G401 (cell line): Measurements from ENCODE around the gene ITGB8. TPM values are rescaled to one million over a fixed set of nuclear protein-coding genes. Genes with fewer than 3 reads are reported as not detected.
A peak's percentile ranks its signal among the peaks of the same experiment; 100 is the strongest.

ENCODE experiments used
- DNase-seq: peaks from one replicate; pipeline ENCODE4 v3.0.0-alpha.2; 2015; ENCODE audit warnings: low spot score
- in situ Hi-C: cut with HindIII; loops from 2 replicates; pipeline ENCODE4 v1.10.0; 2016; ENCODE audit warnings: low sequenced_read_pairs, mixed read lengths
- total RNA-seq: library from RNA; depleted of rRNA; stranded (reverse); fragments of >200 nt; shearing (Covaris generic); gene quantifications from 2 replicates; pipeline ENCODE4 v1.2.3, GENCODE V29; 2014

Gene ITGB8
- total RNA-seq, 1 experiment from 2014 or later: not detected

GRCh38 chr7:20330928-20331909 is 519 bp downstream of the ITGB8 start:
- in situ Hi-C loops: no loop called here
- DNase-seq: peak; percentile 8

- in situ Hi-C loops: no loop called here
- no peak for DNase-seq
These were observed 1.5 kb downstream of the ITGB8 start for GRCh38 chr7:20331910-20332813.

- DNase-seq: no peak
- in situ Hi-C loops: no loop called here
These were observed 7.6 kb downstream of the ITGB8 start for GRCh38 chr7:20338285-20338684.

- in situ Hi-C loops: no loop called here
- peak; percentile 3 for DNase-seq
These were observed 10.1 kb downstream of the ITGB8 start for GRCh38 chr7:20340839-20341238.

GRCh38 chr7:20343205-20343604 is 12.5 kb downstream of the ITGB8 start:
- in situ Hi-C loops: no loop called here
- no peak for DNase-seq

GRCh38 chr7:20343941-20344340 is 13.2 kb downstream of the ITGB8 start:
- in situ Hi-C loops: no loop called here
- no peak for DNase-seq

GRCh38 chr7:20344396-20344795 is 13.7 kb downstream of the ITGB8 start:
- in situ Hi-C loops: no loop called here
- DNase-seq: no peak

GRCh38 chr7:20346577-20346976 is 15.9 kb downstream of the ITGB8 start:
- in situ Hi-C loops: no loop called here
- no peak for DNase-seq

GRCh38 chr7:20347680-20348079 is 17.0 kb downstream of the ITGB8 start:
- in situ Hi-C loops: no loop called here
- no peak for DNase-seq

- in situ Hi-C loops: no loop called here
- no peak for DNase-seq
These were observed 17.6 kb downstream of the ITGB8 start for GRCh38 chr7:20348125-20348807.

GRCh38 chr7:20350518-20350951 is 19.8 kb downstream of the ITGB8 start:
- in situ Hi-C loops: no loop called here
- peak; percentile 43 for DNase-seq

GRCh38 chr7:20350996-20351692 is 20.4 kb downstream of the ITGB8 start:
- in situ Hi-C loops: no loop called here

GRCh38 chr7:20351901-20352300 is 21.2 kb downstream of the ITGB8 start:
- in situ Hi-C loops: no loop called here
- no peak for DNase-seq

More at GRCh38 chr7:20350996-20351692, 20.4 kb downstream of the ITGB8 start:
- DNase-seq: no peak

GRCh38 chr7:20352573-20353306 is 22.0 kb downstream of the ITGB8 start:
- DNase-seq: no peak
- in situ Hi-C loops: no loop called here

- in situ Hi-C loops: no loop called here
- no peak for DNase-seq
These were observed 24.2 kb downstream of the ITGB8 start for GRCh38 chr7:20354610-20355528.

GRCh38 chr7:20358106-20358505 is 27.4 kb downstream of the ITGB8 start:
- in situ Hi-C loops: no loop called here
- DNase-seq: no peak

GRCh38 chr7:20358762-20359282 is 28.1 kb downstream of the ITGB8 start:
- DNase-seq: no peak
- in situ Hi-C loops: no loop called here
